DND-41 (cell line): ENCODE measurements around the gene RNASE7.

ENCODE experiments used
- ATAC-seq: fragments of 200-7000 bp; cut with Tn5 transposase; 3 replicates; pipeline ENCODE4 v1.9.1; 2021; ENCODE audit warnings: low read depth; ENCODE audit not compliant: insufficient read depth
- DNase-seq: peaks from one replicate; pipeline ENCODE4 v3.0.0-alpha.2; 2020
- H2AFZ ChIP-seq: 2 replicates; pipeline ENCODE4 v1.6.0; 2012; ENCODE audit warnings: low read depth, low read length
- H3K27ac ChIP-seq: 2 replicates; pipeline ENCODE4 v1.5.1; 2012; ENCODE audit warnings: low read length, inconsistent platforms
- H3K27me3 ChIP-seq: fragments of 200-600 bp; sonication (generic); 2 replicates; pipeline ENCODE4 v1.6.0; 2012; ENCODE audit warnings: low read length, mild to moderate bottlenecking, inconsistent platforms; ENCODE audit not compliant: insufficient read depth, poor library complexity
- H3K36me3 ChIP-seq: 2 replicates; pipeline ENCODE4 v1.5.1; 2012; ENCODE audit warnings: low read length, inconsistent platforms; ENCODE audit not compliant: insufficient read depth
- H3K4me1 ChIP-seq: 2 replicates; pipeline ENCODE4 v1.5.1; 2012; ENCODE audit warnings: mild to moderate bottlenecking, low read length; ENCODE audit not compliant: insufficient read depth
- H3K4me2 ChIP-seq: 2 replicates; pipeline ENCODE4 v1.6.0; 2012; ENCODE audit warnings: mild to moderate bottlenecking, moderate library complexity, low read length, inconsistent platforms; ENCODE audit not compliant: insufficient read depth
- H3K4me3 ChIP-seq, 2 experiments: fragments of 200-600 bp in 1 of 2; shearing (Covaris generic) in 1 of 2; 2 replicates each; pipeline ENCODE4 v1.5.1; 2012 to 2016; ENCODE audit warnings: inconsistent platforms in 2 of 2, low read length in 2 of 2, mild to moderate bottlenecking in 2 of 2, low read depth in 1 of 2, moderate library complexity in 1 of 2
- H3K79me2 ChIP-seq: 2 replicates; pipeline ENCODE4 v1.6.0; 2012; ENCODE audit warnings: low read length, inconsistent platforms; ENCODE audit not compliant: insufficient read depth
- H3K9ac ChIP-seq: 2 replicates; pipeline ENCODE4 v1.6.0; 2012; ENCODE audit warnings: low read depth, mild to moderate bottlenecking, inconsistent platforms, low read length, moderate library complexity
- H3K9me3 ChIP-seq: 2 replicates; pipeline ENCODE4 v1.5.1; 2012; ENCODE audit warnings: low read length, moderate library complexity, mild to moderate bottlenecking, inconsistent platforms; ENCODE audit not compliant: insufficient read depth, severe bottlenecking
- H4K20me1 ChIP-seq: 2 replicates; pipeline ENCODE4 v1.6.0; 2012; ENCODE audit warnings: low read length; ENCODE audit not compliant: insufficient read depth
- CTCF ChIP-seq: IDR thresholded peaks from 2 replicates; pipeline ENCODE4 v1.5.1; 2012; ENCODE audit warnings: borderline replicate concordance, low read length, moderate library complexity, mild to moderate bottlenecking; ENCODE audit not compliant: poor library complexity, severe bottlenecking; ENCODE audit errors: extremely low read depth
- EZH2 ChIP-seq: IDR thresholded peaks from 3 replicates; pipeline ENCODE4 v1.6.1; 2012; ENCODE audit warnings: borderline replicate concordance, low read depth, mild to moderate bottlenecking, moderate library complexity, low read length, inconsistent platforms; ENCODE audit not compliant: severe bottlenecking

Gene RNASE7

GRCh38 chr14:21032326-21033132, 9.6 kb upstream of the RNASE7 start:
- Histone ChIP-seq H3K9ac (no peak overlapping the region), H3K4me3 (no peak overlapping the region), H4K20me1 (no peaks in the 10 kb centered on the region), H3K36me3 (no peaks in the 10 kb centered on the region), H3K27me3 (peaks cover 30% of the 10 kb centered on the region), H3K79me2 (no peaks in the 10 kb centered on the region), H3K4me2 (no peak overlapping the region), H3K9me3 (no peaks in the 10 kb centered on the region), H3K27ac (no peak overlapping the region), H3K4me1 (no peaks in the 10 kb centered on the region), H2AFZ (no peak overlapping the region)
- TF ChIP-seq CTCF (no peak), EZH2 (no peak)
- ATAC-seq (no peak), DNase-seq (no peak)

DNA sequence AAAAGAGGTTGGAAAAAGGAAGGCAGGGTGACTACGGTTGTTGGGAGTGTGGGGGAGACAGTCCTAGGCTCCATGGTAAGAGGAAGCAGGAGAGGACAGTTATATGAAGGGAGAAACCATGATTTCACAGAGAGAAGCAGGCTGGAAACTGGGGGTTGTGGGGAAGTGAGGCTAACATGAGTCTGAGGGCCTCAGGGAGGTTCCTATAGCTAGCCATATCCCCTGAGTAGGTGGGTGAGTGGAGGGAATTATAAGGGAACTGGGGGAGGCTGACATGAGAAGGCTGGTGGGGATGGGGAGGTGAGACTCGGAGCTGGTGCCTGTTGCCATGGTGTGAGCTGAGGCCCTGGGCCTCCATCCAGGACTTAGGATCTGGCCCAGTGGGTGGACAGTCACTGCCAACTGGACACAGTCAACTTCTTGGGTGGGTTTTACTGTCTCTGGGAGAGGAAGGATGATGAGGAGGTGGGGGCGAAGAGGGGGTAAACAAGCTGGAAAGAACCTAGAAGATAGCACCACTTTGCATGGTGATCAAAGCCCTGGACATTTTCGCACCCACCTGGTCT, 8.9 kb upstream of the RNASE7 start:
- Histone ChIP-seq H3K27ac (no peak overlapping the region), H2AFZ (no peak overlapping the region), H3K27me3 (peaks cover 30% of the 10 kb centered on the region), H4K20me1 (no peaks in the 10 kb centered on the region), H3K4me1 (no peaks in the 10 kb centered on the region), H3K9me3 (no peaks in the 10 kb centered on the region), H3K36me3 (no peaks in the 10 kb centered on the region), H3K4me3 (no peak overlapping the region), H3K4me2 (no peak overlapping the region), H3K9ac (no peak overlapping the region), H3K79me2 (no peaks in the 10 kb centered on the region)
- no peak for ATAC-seq
- no peak for DNase-seq
- no peak for TF ChIP-seq EZH2
- no peak for TF ChIP-seq CTCF

DNA sequence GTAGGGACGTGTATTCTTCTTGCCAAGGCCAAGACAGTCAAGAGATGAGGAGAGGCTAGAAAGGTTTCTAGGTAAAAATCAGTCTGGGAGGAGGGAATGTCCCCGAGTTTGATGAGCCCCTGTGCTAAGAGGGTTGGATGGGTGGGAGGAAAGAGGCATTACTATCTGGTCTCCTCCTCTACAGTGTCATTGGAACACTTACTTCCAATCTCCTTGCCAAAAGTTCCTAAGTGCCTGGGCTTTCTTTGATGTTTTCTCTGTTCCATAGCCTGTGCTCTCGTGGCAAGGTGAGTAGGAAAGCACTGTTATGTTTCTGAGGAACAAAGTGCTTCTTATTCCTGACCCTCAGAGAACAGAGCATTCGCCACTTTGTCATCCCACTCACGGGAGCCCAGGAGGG, 7.5 kb upstream of the RNASE7 start, which contains the start of gene RNASE13:
Gene RNASE13, minus strand, starts transcription at position 101 of the 400 bp plus-strand sequence. CDS start 519 bp downstream, outside the sequence.
- Histone ChIP-seq H3K36me3 (no peaks in the 10 kb centered on the region), H4K20me1 (no peaks in the 10 kb centered on the region), H3K4me2 (no peak within 1 kb of the TSS), H3K4me1 (no peaks in the 10 kb centered on the region), H3K27me3 (peaks cover 30% of the 10 kb centered on the region), H3K4me3 (no peak within 1 kb of the TSS), H3K27ac (no peak within 1 kb of the TSS), H3K79me2 (no peaks in the 10 kb centered on the region), H3K9me3 (no peaks in the 10 kb centered on the region), H3K9ac (no peak within 1 kb of the TSS), H2AFZ (no peak within 1 kb of the TSS)
- TF ChIP-seq CTCF (no peak), EZH2 (no peak)
- no peak for ATAC-seq
- no peak for DNase-seq
